Measurements from ENCODE around the gene BEST4.
"Not testable (repeated sequence)": the region's sequence is repeated elsewhere in the genome, so short reads cannot be mapped to it uniquely, and the experiment has no call there.

BEST4 gene

GRCh38 chr1:44819196-44819607 lies 31.2 kb upstream of the BEST4 start:
- DNase-seq: no peak

- no peak for DNase-seq
These were observed 30.0 kb upstream of the BEST4 start for GRCh38 chr1:44817771-44818495.

- no peak for DNase-seq
These were observed 29.3 kb upstream of the BEST4 start for GRCh38 chr1:44817307-44817706.

GRCh38 chr1:44815926-44816325 lies 28.0 kb upstream of the BEST4 start:
- not testable (repeated sequence) for DNase-seq

GRCh38 chr1:44812822-44813543 lies 25.0 kb upstream of the BEST4 start:
- no peak for DNase-seq

GRCh38 chr1:44811234-44811633 lies 23.3 kb upstream of the BEST4 start:
- no peak for DNase-seq

- DNase-seq: not testable (repeated sequence)
These were observed 22.8 kb upstream of the BEST4 start for GRCh38 chr1:44810762-44811105.

- no peak for DNase-seq
These were observed 22.3 kb upstream of the BEST4 start for GRCh38 chr1:44810101-44810761.

- no peak for DNase-seq
These were observed 21.3 kb upstream of the BEST4 start for GRCh38 chr1:44808938-44809917.

- DNase-seq: no peak
These were observed 20.3 kb upstream of the BEST4 start, which contains the start of gene BTBD19 for GRCh38 chr1:44808063-44808937. Gene BTBD19 (plus strand): TSS chr1:44808523. CDS start chr1:44808821, 298 bp downstream.

- no peak for DNase-seq
These were observed 19.5 kb upstream of the BEST4 start for GRCh38 chr1:44807364-44808062.

GRCh38 chr1:44806704-44807363 lies 18.9 kb upstream of the BEST4 start, which contains the start of gene DYNLT4:
Gene DYNLT4 (minus strand): TSS chr1:44807351. CDS start chr1:44806668, 683 bp downstream.
- no peak for DNase-seq

GRCh38 chr1:44806025-44806703 lies 18.2 kb upstream of the BEST4 start:
- DNase-seq: no peak

- no peak for DNase-seq
These were observed 17.5 kb upstream of the BEST4 start for GRCh38 chr1:44805311-44806024.

GRCh38 chr1:44803312-44804095 lies 15.5 kb upstream of the BEST4 start:
- DNase-seq: no peak

- no peak for DNase-seq
These were observed 15.0 kb upstream of the BEST4 start for GRCh38 chr1:44803062-44803311.

GRCh38 chr1:44802306-44803061 lies 14.5 kb upstream of the BEST4 start:
- no peak for DNase-seq
